Panc1 (cell line): Measurements from ENCODE around the gene GPC6. TPM values are rescaled to one million over a fixed set of nuclear protein-coding genes. Genes with fewer than 3 reads are reported as not detected.

Experiments used
- ATAC-seq: fragments of 200-7000 bp; cut with Tn5 transposase; 2 replicates; pipeline ENCODE4 v1.9.1; 2020; ENCODE audit warnings: mild to moderate bottlenecking, moderate library complexity
- BruUV-seq: library from RNA; stranded (reverse); fragments of 400-500 nt; replicated peaks from 2 replicates; lab custom pipeline; 2021; lab: Mats Ljungman, UMichigan
- CTCF ChIA-PET: fragments of 300-600 bp; sonication (Branson Sonifier 250); formaldehyde crosslinking; loops from one replicate; lab custom pipeline; 2022; ENCODE audit warnings: antibody characterized with exemption; lab: Charles Lee
- POLR2A ChIA-PET: fragments of 300-600 bp; sonication (Branson Sonifier 250); formaldehyde crosslinking; loops from one replicate; lab custom pipeline; 2022; ENCODE audit warnings: antibody characterized with exemption; lab: Charles Lee
- DNase-seq: peaks from one replicate; pipeline ENCODE4 v3.0.0-alpha.2; 2010; ENCODE audit warnings: low read depth, low spot score
- H3K27ac ChIP-seq: 2 replicates; pipeline ENCODE4 v1.5.1; 2011; ENCODE audit warnings: mild to moderate bottlenecking, low read length, inconsistent platforms
- H3K27me3 ChIP-seq: fragments of 200-500 bp; sonication (Bioruptor generic); 2 replicates; pipeline ENCODE4 v1.6.0; 2014; ENCODE audit warnings: low read length, inconsistent platforms; ENCODE audit not compliant: control insufficient read depth, insufficient read depth
- H3K36me3 ChIP-seq: fragments of 200-500 bp; sonication (Bioruptor generic); 2 replicates; pipeline ENCODE4 v1.5.1; 2014; ENCODE audit warnings: inconsistent platforms, mild to moderate bottlenecking, low read length, moderate library complexity; ENCODE audit not compliant: control insufficient read depth, insufficient read depth
- H3K4me1 ChIP-seq: 2 replicates; pipeline ENCODE4 v1.5.1; 2011; ENCODE audit warnings: inconsistent platforms, mild to moderate bottlenecking, low read length, moderate library complexity; ENCODE audit not compliant: control insufficient read depth, insufficient read depth
- H3K4me3 ChIP-seq, 2 experiments: 2 replicates each; pipeline ENCODE4 v1.5.1; 2011 to 2012; ENCODE audit warnings: low read depth in 2 of 2, low read length in 2 of 2, mild to moderate bottlenecking in 2 of 2, inconsistent platforms in 1 of 2, moderate library complexity in 1 of 2
- H3K9me3 ChIP-seq: fragments of 200-500 bp; sonication (Bioruptor generic); 2 replicates; pipeline ENCODE4 v1.5.1; 2014; ENCODE audit warnings: low read depth, mild to moderate bottlenecking, inconsistent platforms, low read length, moderate library complexity; ENCODE audit not compliant: control insufficient read depth, insufficient read depth
- POLR2AphosphoS5 ChIP-seq: IDR thresholded peaks from 2 replicates; pipeline ENCODE4 v1.6.1; 2012; ENCODE audit warnings: mild to moderate bottlenecking, low read depth, low read length, moderate library complexity
- SIN3A ChIP-seq: IDR thresholded peaks from 2 replicates; pipeline ENCODE4 v1.6.1; 2012; ENCODE audit warnings: low read depth, mild to moderate bottlenecking, low read length, moderate library complexity, borderline replicate concordance; ENCODE audit not compliant: insufficient read depth
- TCF7L2 ChIP-seq: IDR thresholded peaks from 2 replicates; pipeline ENCODE4 v1.6.1; 2011; ENCODE audit warnings: mild to moderate bottlenecking, low read depth, low read length, inconsistent platforms
- in situ Hi-C: cut with HindIII; loops from 2 replicates; pipeline ENCODE4 v1.10.0; 2016; ENCODE audit warnings: low sequenced_read_pairs, low pct_unique_long_range_greater_than_20kb
- intact Hi-C: fragments of 100-400 bp; cut with micrococcal nuclease; formaldehyde crosslinking; loops from one replicate; pipeline ENCODE4 v1.10.0; 2022; ENCODE audit not compliant: unreplicated experiment
- total RNA-seq: library from RNA; stranded (reverse); gene quantifications from one replicate; pipeline ENCODE4 v1.2.1, GENCODE V29; 2021; ENCODE audit not compliant: unreplicated experiment
- TF ChIP-seq, protein P1 (sequence below), 2 experiments: IDR thresholded peaks; 2 replicates each; pipeline ENCODE4 v1.6.1; 2011 to 2012; ENCODE audit warnings: low read depth in 2 of 2, control low read depth in 1 of 2, low read length in 1 of 2, mild to moderate bottlenecking in 1 of 2, moderate library complexity in 1 of 2; ENCODE audit not compliant: insufficient read depth in 1 of 2
- TF ChIP-seq, protein P2 (sequence below): fragments of 450-650 bp; IDR thresholded peaks from 2 replicates; pipeline ENCODE4 v1.5.1; 2017; ENCODE audit warnings: mild to moderate bottlenecking

The GPC6 gene
- total RNA-seq, 1 experiment from 2014 or later: 4.8 TPM

- in situ Hi-C loops: no loop called here
- H3K4me1 ChIP-seq: no peaks in the 10 kb centered on the region
- ATAC-seq (no peak), DNase-seq (no peak)
- BruUV-seq: no TSS peak
- H3K27me3 ChIP-seq: no peaks in the 10 kb centered on the region
- no peak for TF ChIP-seq POLR2AphosphoS5
- H3K9me3 ChIP-seq: no peaks in the 10 kb centered on the region
- H3K4me3 ChIP-seq: no peak overlapping the region
- intact Hi-C loops: no loop called here
- no peaks in the 10 kb centered on the region for H3K36me3 ChIP-seq
- H3K27ac ChIP-seq: no peak overlapping the region
- ChIA-PET POLR2A (no interaction called here), CTCF (no interaction called here)
These were observed 832.3 kb downstream of the GPC6 start for GRCh38 chr13:94058821-94059360.

- H3K9me3 ChIP-seq: no peaks in the 10 kb centered on the region
- H3K27ac ChIP-seq: no peak overlapping the region
- no peak for ATAC-seq
These were observed 834.7 kb downstream of the GPC6 start for GRCh38 chr13:94061301-94061700.

DNA sequence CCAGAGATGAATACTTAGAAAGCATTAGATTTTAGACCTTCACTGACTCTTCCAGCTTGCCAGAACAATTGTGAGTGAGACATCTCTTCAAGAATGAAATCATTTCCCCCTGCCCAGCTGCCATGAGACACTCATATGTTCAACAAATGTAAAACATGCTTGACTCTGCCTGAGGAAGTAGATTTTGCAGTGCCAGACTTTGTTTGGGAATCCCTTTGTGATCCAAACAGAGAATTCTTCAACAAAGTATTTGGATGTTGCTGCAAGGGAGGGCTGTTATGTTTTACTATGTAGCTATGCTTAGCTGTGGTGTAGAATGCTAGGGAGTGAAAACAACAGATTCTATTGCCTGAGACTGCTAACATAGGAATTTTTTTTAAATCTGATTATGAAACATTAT, 836.5 kb downstream of the GPC6 start:
- DNase-seq: no peak
- H3K27me3 ChIP-seq: no peaks in the 10 kb centered on the region
- ATAC-seq: no peak
- no peaks in the 10 kb centered on the region for H3K4me1 ChIP-seq
- H3K4me3 ChIP-seq: no peak overlapping the region
- no peak overlapping the region for H3K27ac ChIP-seq
- no TSS peak for BruUV-seq
- intact Hi-C loops: no loop called here
- CTCF ChIA-PET: no interaction called here
- TF ChIP-seq SIN3A (no peak), POLR2AphosphoS5 (no peak)
- TF ChIP-seq, protein P1, sequence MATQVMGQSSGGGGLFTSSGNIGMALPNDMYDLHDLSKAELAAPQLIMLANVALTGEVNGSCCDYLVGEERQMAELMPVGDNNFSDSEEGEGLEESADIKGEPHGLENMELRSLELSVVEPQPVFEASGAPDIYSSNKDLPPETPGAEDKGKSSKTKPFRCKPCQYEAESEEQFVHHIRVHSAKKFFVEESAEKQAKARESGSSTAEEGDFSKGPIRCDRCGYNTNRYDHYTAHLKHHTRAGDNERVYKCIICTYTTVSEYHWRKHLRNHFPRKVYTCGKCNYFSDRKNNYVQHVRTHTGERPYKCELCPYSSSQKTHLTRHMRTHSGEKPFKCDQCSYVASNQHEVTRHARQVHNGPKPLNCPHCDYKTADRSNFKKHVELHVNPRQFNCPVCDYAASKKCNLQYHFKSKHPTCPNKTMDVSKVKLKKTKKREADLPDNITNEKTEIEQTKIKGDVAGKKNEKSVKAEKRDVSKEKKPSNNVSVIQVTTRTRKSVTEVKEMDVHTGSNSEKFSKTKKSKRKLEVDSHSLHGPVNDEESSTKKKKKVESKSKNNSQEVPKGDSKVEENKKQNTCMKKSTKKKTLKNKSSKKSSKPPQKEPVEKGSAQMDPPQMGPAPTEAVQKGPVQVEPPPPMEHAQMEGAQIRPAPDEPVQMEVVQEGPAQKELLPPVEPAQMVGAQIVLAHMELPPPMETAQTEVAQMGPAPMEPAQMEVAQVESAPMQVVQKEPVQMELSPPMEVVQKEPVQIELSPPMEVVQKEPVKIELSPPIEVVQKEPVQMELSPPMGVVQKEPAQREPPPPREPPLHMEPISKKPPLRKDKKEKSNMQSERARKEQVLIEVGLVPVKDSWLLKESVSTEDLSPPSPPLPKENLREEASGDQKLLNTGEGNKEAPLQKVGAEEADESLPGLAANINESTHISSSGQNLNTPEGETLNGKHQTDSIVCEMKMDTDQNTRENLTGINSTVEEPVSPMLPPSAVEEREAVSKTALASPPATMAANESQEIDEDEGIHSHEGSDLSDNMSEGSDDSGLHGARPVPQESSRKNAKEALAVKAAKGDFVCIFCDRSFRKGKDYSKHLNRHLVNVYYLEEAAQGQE (IDR thresholded peaks at IDR 0.05; ENCODE audit: insufficient read depth in 1 of 2, low read depth in 2 of 2, low read length in 1 of 2): no peak
- in situ Hi-C loops: no loop called here
- no peaks in the 10 kb centered on the region for H3K36me3 ChIP-seq
- H3K9me3 ChIP-seq: no peaks in the 10 kb centered on the region
- POLR2A ChIA-PET: no interaction called here

More at GRCh38 chr13:94061301-94061700, 834.7 kb downstream of the GPC6 start:
- Histone ChIP-seq H3K4me1 (no peaks in the 10 kb centered on the region), H3K27me3 (no peaks in the 10 kb centered on the region), H3K4me3 (no peak overlapping the region), H3K36me3 (no peaks in the 10 kb centered on the region)
- TF ChIP-seq SIN3A: no peak
- TF ChIP-seq TCF7L2: no peak
- no peak for DNase-seq
- ChIA-PET POLR2A (no interaction called here), CTCF (no interaction called here)
- intact Hi-C loops: no loop called here
- BruUV-seq: no TSS peak
- in situ Hi-C loops: no loop called here

DNA sequence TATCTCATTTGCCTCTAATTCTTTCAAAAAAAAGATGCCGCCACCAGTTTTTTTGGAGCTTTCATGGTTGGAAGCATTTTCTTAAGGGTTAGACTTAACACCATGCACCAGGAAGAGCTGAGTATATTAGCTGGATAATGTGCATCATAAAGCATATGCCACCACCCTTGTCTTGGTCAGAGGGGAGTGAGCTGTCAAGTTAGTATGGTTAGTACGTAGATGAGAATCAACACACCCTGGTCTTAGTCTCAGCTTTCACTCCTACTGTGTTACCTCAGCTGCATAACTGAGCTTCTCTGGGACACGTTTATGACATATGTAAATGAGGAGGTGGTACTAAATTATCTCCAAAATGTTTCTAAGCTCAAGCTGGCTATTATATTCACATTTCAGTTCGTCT, 837.2 kb downstream of the GPC6 start:
- CTCF ChIA-PET: no interaction called here
- H3K9me3 ChIP-seq: no peaks in the 10 kb centered on the region
- BruUV-seq: no TSS peak
- POLR2A ChIA-PET: no interaction called here
- no peak overlapping the region for H3K27ac ChIP-seq
- in situ Hi-C loops: no loop called here
- no peaks in the 10 kb centered on the region for H3K4me1 ChIP-seq
- DNase-seq (no peak), ATAC-seq (no peak)
- H3K4me3 ChIP-seq: no peak overlapping the region
- H3K36me3 ChIP-seq: no peaks in the 10 kb centered on the region
- intact Hi-C loops: no loop called here
- no peaks in the 10 kb centered on the region for H3K27me3 ChIP-seq
- TF ChIP-seq SIN3A (no peak), POLR2AphosphoS5 (no peak), TCF7L2 (no peak)
- TF ChIP-seq, protein P1 (IDR thresholded peaks at IDR 0.05; ENCODE audit: insufficient read depth in 1 of 2, low read depth in 2 of 2, low read length in 1 of 2): no peak
- TF ChIP-seq, protein P2, sequence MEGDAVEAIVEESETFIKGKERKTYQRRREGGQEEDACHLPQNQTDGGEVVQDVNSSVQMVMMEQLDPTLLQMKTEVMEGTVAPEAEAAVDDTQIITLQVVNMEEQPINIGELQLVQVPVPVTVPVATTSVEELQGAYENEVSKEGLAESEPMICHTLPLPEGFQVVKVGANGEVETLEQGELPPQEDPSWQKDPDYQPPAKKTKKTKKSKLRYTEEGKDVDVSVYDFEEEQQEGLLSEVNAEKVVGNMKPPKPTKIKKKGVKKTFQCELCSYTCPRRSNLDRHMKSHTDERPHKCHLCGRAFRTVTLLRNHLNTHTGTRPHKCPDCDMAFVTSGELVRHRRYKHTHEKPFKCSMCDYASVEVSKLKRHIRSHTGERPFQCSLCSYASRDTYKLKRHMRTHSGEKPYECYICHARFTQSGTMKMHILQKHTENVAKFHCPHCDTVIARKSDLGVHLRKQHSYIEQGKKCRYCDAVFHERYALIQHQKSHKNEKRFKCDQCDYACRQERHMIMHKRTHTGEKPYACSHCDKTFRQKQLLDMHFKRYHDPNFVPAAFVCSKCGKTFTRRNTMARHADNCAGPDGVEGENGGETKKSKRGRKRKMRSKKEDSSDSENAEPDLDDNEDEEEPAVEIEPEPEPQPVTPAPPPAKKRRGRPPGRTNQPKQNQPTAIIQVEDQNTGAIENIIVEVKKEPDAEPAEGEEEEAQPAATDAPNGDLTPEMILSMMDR: no peak
